Measurements from ENCODE around the gene RANBP3. TPM values are rescaled to one million over a fixed set of nuclear protein-coding genes. Genes with fewer than 3 reads are reported as not detected.

RANBP3 gene
- polyA plus RNA-seq, 1 of the 3 experiments (the other 2 are of a cell fraction), result 84.0 TPM

DNA sequence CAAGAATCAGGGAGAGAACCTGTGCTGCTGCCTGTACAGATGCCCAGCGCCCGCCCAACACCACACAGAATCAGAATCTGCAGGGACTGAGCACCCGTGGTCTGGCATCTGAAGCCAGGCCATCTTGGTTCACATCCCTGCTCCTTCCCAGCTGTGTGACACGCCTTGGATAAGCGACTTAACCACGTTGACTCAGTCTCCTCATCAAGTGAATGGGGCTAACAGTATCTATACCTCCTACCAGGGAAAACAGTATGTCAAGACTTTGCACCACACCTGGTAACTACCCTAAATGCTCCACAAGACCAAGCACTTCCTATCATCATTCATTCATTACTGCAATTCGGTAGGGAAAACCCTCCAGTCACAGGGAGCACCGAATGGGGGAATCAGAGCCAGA, 1.2 kb downstream of the RANBP3 start (continued):
- TF ChIP-seq, protein P1, sequence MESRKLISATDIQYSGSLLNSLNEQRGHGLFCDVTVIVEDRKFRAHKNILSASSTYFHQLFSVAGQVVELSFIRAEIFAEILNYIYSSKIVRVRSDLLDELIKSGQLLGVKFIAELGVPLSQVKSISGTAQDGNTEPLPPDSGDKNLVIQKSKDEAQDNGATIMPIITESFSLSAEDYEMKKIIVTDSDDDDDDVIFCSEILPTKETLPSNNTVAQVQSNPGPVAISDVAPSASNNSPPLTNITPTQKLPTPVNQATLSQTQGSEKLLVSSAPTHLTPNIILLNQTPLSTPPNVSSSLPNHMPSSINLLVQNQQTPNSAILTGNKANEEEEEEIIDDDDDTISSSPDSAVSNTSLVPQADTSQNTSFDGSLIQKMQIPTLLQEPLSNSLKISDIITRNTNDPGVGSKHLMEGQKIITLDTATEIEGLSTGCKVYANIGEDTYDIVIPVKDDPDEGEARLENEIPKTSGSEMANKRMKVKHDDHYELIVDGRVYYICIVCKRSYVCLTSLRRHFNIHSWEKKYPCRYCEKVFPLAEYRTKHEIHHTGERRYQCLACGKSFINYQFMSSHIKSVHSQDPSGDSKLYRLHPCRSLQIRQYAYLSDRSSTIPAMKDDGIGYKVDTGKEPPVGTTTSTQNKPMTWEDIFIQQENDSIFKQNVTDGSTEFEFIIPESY (IDR thresholded peaks at IDR 0.05; ENCODE audit: borderline replicate concordance, low read depth), result no peak
- no peak for TF ChIP-seq TEAD4 (IDR thresholded peaks at IDR 0.05; ENCODE audit: borderline replicate concordance, insufficient read depth)
- no peak for TF ChIP-seq NFIC (IDR thresholded peaks at IDR 0.05; ENCODE audit: borderline replicate concordance)
- TF ChIP-seq, protein P2, sequence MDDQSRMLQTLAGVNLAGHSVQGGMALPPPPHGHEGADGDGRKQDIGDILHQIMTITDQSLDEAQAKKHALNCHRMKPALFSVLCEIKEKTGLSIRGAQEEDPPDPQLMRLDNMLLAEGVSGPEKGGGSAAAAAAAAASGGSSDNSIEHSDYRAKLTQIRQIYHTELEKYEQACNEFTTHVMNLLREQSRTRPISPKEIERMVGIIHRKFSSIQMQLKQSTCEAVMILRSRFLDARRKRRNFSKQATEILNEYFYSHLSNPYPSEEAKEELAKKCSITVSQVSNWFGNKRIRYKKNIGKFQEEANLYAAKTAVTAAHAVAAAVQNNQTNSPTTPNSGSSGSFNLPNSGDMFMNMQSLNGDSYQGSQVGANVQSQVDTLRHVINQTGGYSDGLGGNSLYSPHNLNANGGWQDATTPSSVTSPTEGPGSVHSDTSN (IDR thresholded peaks at IDR 0.05), result no peak
- no peak for TF ChIP-seq JUND (IDR thresholded peaks at IDR 0.05)

GRCh38 chr19:5975388-5975728, 2.6 kb downstream of the RANBP3 start:
- H3K79me2 ChIP-seq (ENCODE audit: insufficient read depth), result peaks cover 95% of the 10 kb centered on the region
- peaks cover 60% of the 10 kb centered on the region for H4K20me1 ChIP-seq (ENCODE audit: insufficient read depth)
- no peak overlapping the region for H2AFZ ChIP-seq (ENCODE audit: low read depth)
- peaks cover 23 to 38% of the 10 kb centered on the region in 2 experiments for H3K36me3 ChIP-seq (replicated peaks in 1 of 2; ENCODE audit: control insufficient read depth in 1 of 2, insufficient read depth in 2 of 2, low read length in 1 of 2)
- WGBS (ENCODE audit: low lambda C conversion rate), result 93% methylated on average over 3 of the region's 3 CpGs
- H3K4me3 ChIP-seq (ENCODE audit: low read depth in 2 of 2, low read length in 1 of 2), result no peak overlapping the region
- POLR2A ChIA-PET, result no interaction called here
- DNase-seq, result no peak
- H3K4me2 ChIP-seq, result no peak overlapping the region; the same call in 1 of the 2 replicates
- H3F3A ChIP-seq (replicated peaks; ENCODE audit: insufficient read depth), result peaks cover 14% of the 10 kb centered on the region
- TF ChIP-seq FOXM1 (IDR thresholded peaks at IDR 0.05; ENCODE audit: low read depth) (no peak), TAF1 (IDR thresholded peaks at IDR 0.05; ENCODE audit: borderline replicate concordance, low read depth, low read length) (no peak), CHD2 (IDR thresholded peaks at IDR 0.05; ENCODE audit: low read length, partially characterized antibody) (no peak), ELF1 (IDR thresholded peaks at IDR 0.05) (no peak), NFIC (IDR thresholded peaks at IDR 0.05; ENCODE audit: borderline replicate concordance) (no peak), MEF2A (IDR thresholded peaks at IDR 0.05; ENCODE audit: borderline replicate concordance, low read depth) (no peak), YY1 (IDR thresholded peaks at IDR 0.05; ENCODE audit: low read depth) (no peak), EZH2phosphoT487 (IDR thresholded peaks at IDR 0.05; ENCODE audit: borderline replicate concordance, low read depth) (no peak)
- CTCF ChIA-PET, result interaction anchor here (0.9 to 6.5 kb wide), 6 partner anchors 8 to 172 kb away, joined by 3 to 67 read pairs (median 4); no protein-coding TSS in a partner anchor
- H3K4me1 ChIP-seq (ENCODE audit: control insufficient read depth in 1 of 2, insufficient read depth in 2 of 2, low read depth in 1 of 2, low read length in 1 of 2), result peaks cover 9 to 25% of the 10 kb centered on the region in 2 experiments; a peak in 3 of 4 replicates
- H3K9me3 ChIP-seq, result no peaks in the 10 kb centered on the region
- no peaks in the 10 kb centered on the region for H3K9me2 ChIP-seq
- no peak overlapping the region for H3K9ac ChIP-seq
- H3K27ac ChIP-seq (ENCODE audit: low read depth in 2 of 2, low read length in 1 of 2), result no peak overlapping the region
- H3K27me3 ChIP-seq (ENCODE audit: insufficient read depth), result no peaks in the 10 kb centered on the region

GRCh38 chr19:5974721-5975387, 3.1 kb downstream of the RANBP3 start:
- peaks cover 4 to 25% of the 10 kb centered on the region in 2 experiments; a peak in 3 of 4 replicates for H3K4me1 ChIP-seq (ENCODE audit: control insufficient read depth in 1 of 2, insufficient read depth in 2 of 2, low read depth in 1 of 2, low read length in 1 of 2)
- no peak for TF ChIP-seq RXRA (IDR thresholded peaks at IDR 0.05; ENCODE audit: borderline replicate concordance, low read depth)
- no peak for TF ChIP-seq EZH2phosphoT487 (IDR thresholded peaks at IDR 0.05; ENCODE audit: borderline replicate concordance, low read depth)
- no peak for TF ChIP-seq GATA2 (CRISPR knock-in tag; IDR thresholded peaks at IDR 0.05)
- no peak for TF ChIP-seq NFIC (IDR thresholded peaks at IDR 0.05; ENCODE audit: borderline replicate concordance)
- TF ChIP-seq FOSL2 (IDR thresholded peaks at IDR 0.05; ENCODE audit: borderline replicate concordance, low read depth), result no peak
- TF ChIP-seq RFX5 (IDR thresholded peaks at IDR 0.05; ENCODE audit: low read length), result no peak
- no peak for TF ChIP-seq RAD21 (IDR thresholded peaks at IDR 0.05; ENCODE audit: low read length)
- TF ChIP-seq TCF12 (IDR thresholded peaks at IDR 0.05), result no peak
- TF ChIP-seq FOXM1 (IDR thresholded peaks at IDR 0.05; ENCODE audit: low read depth), result no peak
- no peak for TF ChIP-seq TEAD4 (IDR thresholded peaks at IDR 0.05; ENCODE audit: borderline replicate concordance, insufficient read depth)
- no peak for TF ChIP-seq MEF2A (IDR thresholded peaks at IDR 0.05; ENCODE audit: borderline replicate concordance, low read depth)
- TF ChIP-seq, protein P3, sequence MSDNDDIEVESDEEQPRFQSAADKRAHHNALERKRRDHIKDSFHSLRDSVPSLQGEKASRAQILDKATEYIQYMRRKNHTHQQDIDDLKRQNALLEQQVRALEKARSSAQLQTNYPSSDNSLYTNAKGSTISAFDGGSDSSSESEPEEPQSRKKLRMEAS (IDR thresholded peaks at IDR 0.05; ENCODE audit: low read depth), result no peak
- no peak for TF ChIP-seq TAF1 (IDR thresholded peaks at IDR 0.05; ENCODE audit: borderline replicate concordance, low read depth, low read length)
- no peak for TF ChIP-seq CHD2 (IDR thresholded peaks at IDR 0.05; ENCODE audit: low read length, partially characterized antibody)
- no peak for TF ChIP-seq MXI1 (IDR thresholded peaks at IDR 0.05; ENCODE audit: low read depth, low read length)

More at GRCh38 chr19:5974721-5975387, 3.1 kb downstream of the RANBP3 start:
- H4K20me1 ChIP-seq (ENCODE audit: insufficient read depth), result peaks cover 65% of the 10 kb centered on the region
- H3K9me2 ChIP-seq, result no peaks in the 10 kb centered on the region
- H3K9ac ChIP-seq, result no peak overlapping the region
- H2AFZ ChIP-seq (ENCODE audit: low read depth), result no peak overlapping the region
- no peak overlapping the region for H3K27ac ChIP-seq (ENCODE audit: low read depth in 2 of 2, low read length in 1 of 2)
- peaks cover 9% of the 10 kb centered on the region for H3F3A ChIP-seq (replicated peaks; ENCODE audit: insufficient read depth)
- H3K4me3 ChIP-seq (ENCODE audit: low read depth in 2 of 2, low read length in 1 of 2), result no peak overlapping the region
- ChIA-PET CTCF (interaction anchor here (0.9 to 6.5 kb wide), 6 partner anchors 8 to 171 kb away, joined by 3 to 67 read pairs (median 4); no protein-coding TSS in a partner anchor), POLR2A (no interaction called here)
- no peak for DNase-seq
- WGBS (ENCODE audit: low lambda C conversion rate), result 92% methylated on average over 10 of the region's 10 CpGs
- H3K9me3 ChIP-seq, result no peaks in the 10 kb centered on the region
- H3K79me2 ChIP-seq (ENCODE audit: insufficient read depth), result peaks cover 96% of the 10 kb centered on the region
- peaks cover 23 to 38% of the 10 kb centered on the region in 2 experiments for H3K36me3 ChIP-seq (replicated peaks in 1 of 2; ENCODE audit: control insufficient read depth in 1 of 2, insufficient read depth in 2 of 2, low read length in 1 of 2)
- H3K27me3 ChIP-seq (ENCODE audit: insufficient read depth), result no peaks in the 10 kb centered on the region
- H3K4me2 ChIP-seq, result no peak overlapping the region
